Fibroblast of the aortic adventitia (primary cell): ENCODE measurements around the gene USP43. TPM values are rescaled to one million over a fixed set of nuclear protein-coding genes. Genes with fewer than 3 reads are reported as not detected.

ENCODE experiments used
- DNase-seq: peaks from one replicate; pipeline ENCODE4 v3.0.0-alpha.2; 2010; ENCODE audit warnings: low read depth
- H3K4me3 ChIP-seq: 2 replicates; pipeline ENCODE4 v1.5.1; 2011; ENCODE audit warnings: low read depth, mild to moderate bottlenecking, control low read depth, low read length, moderate library complexity
- total RNA-seq: library from RNA; depleted of rRNA; stranded (reverse); fragments of >200 nt; gene quantifications from 2 replicates; pipeline ENCODE4 v1.2.3, GENCODE V29; 2012; ENCODE audit warnings: low replicate concordance
- TF ChIP-seq, protein P1 (sequence below): IDR thresholded peaks from 2 replicates; pipeline ENCODE4 v1.5.1; 2011; ENCODE audit warnings: mild to moderate bottlenecking, low read length, control low read depth, inconsistent platforms; ENCODE audit not compliant: insufficient read depth

Gene USP43
- total RNA-seq, 1 donor = not detected

DNA sequence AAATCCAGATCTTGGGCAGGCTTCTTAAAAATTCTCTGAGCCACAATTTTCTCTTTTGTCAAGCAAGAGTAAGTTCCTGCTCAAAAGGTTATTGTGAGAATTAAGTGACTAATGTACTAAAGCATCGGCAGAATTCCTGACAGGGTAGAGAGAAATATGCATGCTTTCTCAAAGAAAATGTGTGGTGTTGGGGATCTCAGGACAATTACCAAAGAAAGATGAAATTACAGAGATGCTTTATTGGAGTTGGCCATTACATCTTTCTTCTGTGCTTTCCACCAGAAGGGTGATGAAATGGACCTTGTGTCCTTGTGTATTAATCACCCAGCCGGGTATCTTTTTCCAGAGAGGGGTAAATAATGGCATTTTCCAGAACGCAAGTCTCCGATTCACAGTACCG is 1.7 kb upstream of the USP43 start:
- H3K4me3 ChIP-seq = no peak overlapping the region
- DNase-seq = no peak
- TF ChIP-seq, protein P1, sequence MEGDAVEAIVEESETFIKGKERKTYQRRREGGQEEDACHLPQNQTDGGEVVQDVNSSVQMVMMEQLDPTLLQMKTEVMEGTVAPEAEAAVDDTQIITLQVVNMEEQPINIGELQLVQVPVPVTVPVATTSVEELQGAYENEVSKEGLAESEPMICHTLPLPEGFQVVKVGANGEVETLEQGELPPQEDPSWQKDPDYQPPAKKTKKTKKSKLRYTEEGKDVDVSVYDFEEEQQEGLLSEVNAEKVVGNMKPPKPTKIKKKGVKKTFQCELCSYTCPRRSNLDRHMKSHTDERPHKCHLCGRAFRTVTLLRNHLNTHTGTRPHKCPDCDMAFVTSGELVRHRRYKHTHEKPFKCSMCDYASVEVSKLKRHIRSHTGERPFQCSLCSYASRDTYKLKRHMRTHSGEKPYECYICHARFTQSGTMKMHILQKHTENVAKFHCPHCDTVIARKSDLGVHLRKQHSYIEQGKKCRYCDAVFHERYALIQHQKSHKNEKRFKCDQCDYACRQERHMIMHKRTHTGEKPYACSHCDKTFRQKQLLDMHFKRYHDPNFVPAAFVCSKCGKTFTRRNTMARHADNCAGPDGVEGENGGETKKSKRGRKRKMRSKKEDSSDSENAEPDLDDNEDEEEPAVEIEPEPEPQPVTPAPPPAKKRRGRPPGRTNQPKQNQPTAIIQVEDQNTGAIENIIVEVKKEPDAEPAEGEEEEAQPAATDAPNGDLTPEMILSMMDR = no peak

DNA sequence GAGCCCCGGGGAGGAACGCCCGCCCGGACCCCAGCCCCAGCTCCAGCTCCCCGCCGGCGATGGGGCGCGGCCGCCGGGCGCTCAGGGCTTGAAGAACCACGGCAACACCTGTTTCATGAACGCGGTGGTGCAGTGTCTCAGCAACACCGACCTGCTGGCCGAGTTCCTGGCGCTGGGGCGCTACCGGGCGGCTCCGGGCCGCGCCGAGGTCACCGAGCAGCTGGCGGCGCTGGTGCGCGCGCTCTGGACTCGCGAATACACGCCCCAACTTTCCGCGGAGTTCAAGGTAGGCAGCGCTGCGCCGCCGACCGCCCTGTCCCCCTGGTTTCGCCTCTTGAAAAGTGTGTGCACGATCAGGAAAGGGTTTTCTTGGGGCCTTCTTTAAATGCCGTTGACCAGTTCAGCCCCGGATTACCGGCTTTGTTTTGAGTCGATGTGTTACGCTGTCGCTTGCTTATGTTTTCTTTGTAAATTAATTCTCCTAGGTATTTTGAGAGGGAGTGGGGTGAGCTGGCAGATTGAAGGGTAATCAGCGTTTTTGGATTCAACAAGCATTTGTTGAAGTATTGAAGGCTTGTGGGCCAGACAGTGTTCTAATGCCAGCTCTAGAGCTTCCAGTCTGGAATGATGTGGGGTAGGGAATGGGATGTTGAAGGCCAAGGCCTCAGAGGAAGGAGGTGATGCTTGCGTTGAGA is 681 bp downstream of the USP43 start:
- TF ChIP-seq, protein P1 = no peak
- DNase-seq = no peak
- H3K4me3 ChIP-seq = no peak overlapping the region

DNA sequence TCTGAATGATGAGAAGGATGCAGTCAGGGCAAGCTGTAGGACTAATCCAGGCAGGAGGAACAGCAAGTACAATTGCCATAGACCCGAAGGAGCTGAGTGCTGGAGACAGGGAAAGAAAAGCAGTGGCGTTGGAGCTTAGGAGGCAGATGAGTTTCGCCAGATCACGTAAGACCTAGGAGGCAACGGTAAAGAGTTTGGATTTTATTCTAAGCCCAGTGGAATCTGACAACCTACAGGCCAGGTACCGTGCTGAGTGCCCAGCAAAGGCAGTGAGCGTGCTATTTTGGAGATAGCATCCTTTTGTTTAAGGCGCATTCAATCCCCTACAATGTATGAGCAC is 1.2 kb downstream of the USP43 start:
- DNase-seq = no peak
- TF ChIP-seq, protein P1 = no peak
- H3K4me3 ChIP-seq = no peak overlapping the region

DNA sequence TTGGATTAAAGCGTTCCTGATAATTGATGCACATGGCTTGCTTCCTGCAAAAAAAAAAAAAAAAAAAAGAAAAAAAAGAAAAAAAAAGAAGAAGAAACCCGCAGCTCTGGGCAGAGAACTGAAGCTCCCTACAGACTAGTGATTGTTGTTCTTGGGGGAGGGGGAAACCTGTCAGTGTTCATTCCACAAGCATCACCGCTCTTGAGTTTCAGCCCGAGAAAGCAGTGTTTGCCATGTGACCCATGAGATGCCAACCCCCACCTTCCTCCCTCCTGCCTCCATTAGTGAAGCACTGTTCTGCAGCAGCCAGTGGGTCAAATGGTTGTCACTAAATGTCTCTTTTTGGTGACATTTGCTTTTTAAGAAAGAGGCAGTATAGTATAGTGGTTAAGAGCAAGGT is 1.7 kb downstream of the USP43 start:
- DNase-seq = no peak
- TF ChIP-seq, protein P1 = no peak
- no peak overlapping the region for H3K4me3 ChIP-seq

DNA sequence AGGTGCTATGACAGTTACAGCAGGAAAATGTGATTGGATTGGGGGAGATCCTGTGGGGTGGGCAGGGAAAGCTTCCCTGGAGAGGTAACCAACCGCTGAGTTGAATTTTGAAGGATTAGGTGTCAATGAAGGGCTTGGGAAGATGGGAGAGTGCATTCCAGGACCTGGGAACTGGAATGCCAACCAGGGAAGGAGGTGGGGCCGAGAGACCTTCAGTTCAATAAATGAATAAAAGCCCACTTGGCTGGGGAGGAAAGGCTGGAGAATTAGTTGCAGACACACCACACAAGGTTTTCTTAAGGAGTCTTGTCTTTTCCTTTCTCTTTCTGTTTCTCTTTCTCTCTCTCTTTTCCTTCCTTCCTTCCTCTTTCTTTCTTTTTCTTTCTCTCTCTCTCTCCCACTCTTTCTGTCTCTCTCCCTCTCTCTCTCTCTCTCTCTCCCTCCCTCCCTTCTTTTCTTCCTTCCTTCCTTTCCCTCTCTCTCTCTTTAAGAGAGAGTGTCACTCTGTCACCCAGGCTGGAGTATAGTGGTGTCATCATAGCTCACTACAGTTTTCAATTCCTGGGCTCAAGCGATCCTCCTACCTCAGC is 3.3 kb downstream of the USP43 start:
- DNase-seq = no peak
- no peak overlapping the region for H3K4me3 ChIP-seq
- TF ChIP-seq, protein P1 = no peak

DNA sequence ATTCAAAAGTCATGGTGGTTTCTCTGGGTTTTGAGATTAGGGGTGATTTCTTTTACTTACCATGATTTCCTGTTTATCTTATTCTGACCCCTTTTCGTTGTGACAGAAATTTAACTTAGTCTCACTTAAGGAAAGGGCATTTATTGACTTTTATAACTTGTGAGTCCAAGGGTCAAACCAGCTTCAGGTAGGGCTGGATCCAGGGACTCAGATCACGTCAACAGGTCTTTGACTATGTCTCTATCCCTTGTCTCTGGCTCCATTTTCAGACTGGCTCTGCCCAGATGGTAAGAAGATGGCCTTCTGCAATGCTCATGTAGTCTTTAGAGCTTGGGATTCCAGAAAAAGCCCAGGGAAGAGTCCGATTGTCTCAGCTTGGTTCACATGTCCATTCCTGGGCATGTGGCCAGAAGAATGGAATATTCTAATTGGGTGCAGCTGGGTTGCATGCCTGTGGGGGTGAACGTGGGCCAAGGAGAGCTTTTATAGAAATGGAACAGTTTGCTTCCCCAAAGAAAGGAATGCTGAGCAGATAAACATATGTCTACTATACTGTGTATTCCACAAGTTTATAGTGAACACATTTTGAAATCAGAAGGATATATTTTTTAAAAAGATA is 13.4 kb downstream of the USP43 start:
- DNase-seq = no peak
- TF ChIP-seq, protein P1 = no peak
- no peak overlapping the region for H3K4me3 ChIP-seq
